H1 (cell line): ENCODE measurements around the gene NAA20. TPM values are rescaled to one million over a fixed set of nuclear protein-coding genes. Genes with fewer than 3 reads are reported as not detected.

Source experiments
- CTCF ChIA-PET: fragments of 300-600 bp; sonication (Branson Sonifier 250); formaldehyde crosslinking; loops from one replicate; lab custom pipeline; 2021; ENCODE audit not compliant: partially characterized antibody; lab: Charles Lee
- POLR2A ChIA-PET: fragments of 300-600 bp; sonication (Branson Sonifier 250); formaldehyde crosslinking; loops from one replicate; lab custom pipeline; 2021; ENCODE audit warnings: inconsistent platforms; ENCODE audit not compliant: partially characterized antibody; lab: Charles Lee
- DNase-seq, 2 experiments: peaks; one replicate each; pipeline versions ENCODE4 v3.0.0 to v3.0.0-alpha.2; 2010 to 2022; ENCODE audit warnings: low spot score in 2 of 2, low read depth in 1 of 2, mixed read lengths in 1 of 2
- FAIRE-seq: peaks from 2 replicates; lab custom pipeline; 2011; peaks lifted over from hg19 to GRCh38; lab: Jason Lieb, UNC
- H2AFZ ChIP-seq: 2 replicates; pipeline ENCODE4 v1.8.1; 2012; ENCODE audit warnings: low read length, inconsistent platforms
- H2AK5ac ChIP-seq: 2 replicates; pipeline ENCODE4 v1.6.1; 2013; ENCODE audit warnings: low read depth, low read length
- H2BK120ac ChIP-seq: replicated peaks from 2 replicates; pipeline ENCODE3; 2013; ENCODE audit warnings: low read depth, low read length, inconsistent platforms
- H2BK12ac ChIP-seq: 2 replicates; pipeline ENCODE4 v1.6.1; 2013; ENCODE audit warnings: low read depth, low read length
- H2BK15ac ChIP-seq: 2 replicates; pipeline ENCODE4 v1.6.1; 2013; ENCODE audit warnings: low read length
- H2BK20ac ChIP-seq: 2 replicates; pipeline ENCODE4 v1.6.1; 2013; ENCODE audit warnings: low read length
- H2BK5ac ChIP-seq: 2 replicates; pipeline ENCODE4 v1.6.1; 2013; ENCODE audit warnings: low read depth, low read length
- H3K14ac ChIP-seq: 2 replicates; pipeline ENCODE4 v1.6.1; 2013; ENCODE audit warnings: inconsistent platforms; ENCODE audit not compliant: insufficient read length
- H3K18ac ChIP-seq: 2 replicates; pipeline ENCODE4 v1.6.1; 2013; ENCODE audit warnings: low read length; ENCODE audit errors: extremely low read depth
- H3K23ac ChIP-seq: 2 replicates; pipeline ENCODE4 v1.6.1; 2013; ENCODE audit warnings: inconsistent platforms; ENCODE audit not compliant: insufficient read length
- H3K23me2 ChIP-seq: 2 replicates; pipeline ENCODE4 v1.6.1; 2013; ENCODE audit warnings: low read depth, low read length
- H3K27ac ChIP-seq: 2 replicates; pipeline ENCODE4 v1.6.1; 2011; ENCODE audit warnings: low read depth, low read length, inconsistent platforms
- H3K27me3 ChIP-seq, 4 experiments: replicated peaks in 1 of 4; 1 replicate in 1 of 4; 2 replicates in 3 of 4; pipeline versions ENCODE4 v1.6.1 to v1.8.1; 2011 to 2013; ENCODE audit warnings: low read length in 3 of 4, mild to moderate bottlenecking in 3 of 4, inconsistent platforms in 2 of 4, mixed read lengths in 2 of 4, moderate library complexity in 1 of 4; ENCODE audit not compliant: control insufficient read depth in 3 of 4, insufficient read depth in 3 of 4; ENCODE audit errors: extremely low read depth in 1 of 4
- H3K36me3 ChIP-seq, 4 experiments: 2 replicates each; pipeline versions ENCODE4 v1.6.1 to v1.8.1; 2011 to 2013; ENCODE audit warnings: mild to moderate bottlenecking in 4 of 4, low read length in 3 of 4, moderate library complexity in 2 of 4, control low read depth in 1 of 4, inconsistent platforms in 1 of 4; ENCODE audit not compliant: insufficient read depth in 4 of 4, control insufficient read depth in 2 of 4
- H3K4ac ChIP-seq: replicated peaks from 2 replicates; pipeline ENCODE3; 2013; ENCODE audit warnings: low read length, low read depth, mixed read lengths, inconsistent platforms; ENCODE audit not compliant: insufficient read length
- H3K4me1 ChIP-seq, 4 experiments: replicated peaks in 1 of 4; 1 replicate in 1 of 4; 2 replicates in 3 of 4; pipeline versions ENCODE4 v1.6.1 to v1.8.1; 2011 to 2013; ENCODE audit warnings: low read length in 3 of 4, inconsistent platforms in 2 of 4, mixed read lengths in 1 of 4; ENCODE audit not compliant: insufficient read depth in 4 of 4, control insufficient read depth in 3 of 4
- H3K4me2 ChIP-seq, 2 experiments: 2 replicates each; pipeline versions ENCODE4 v1.6.1 to v1.8.1; 2011 to 2013; ENCODE audit warnings: low read depth in 2 of 2, low read length in 2 of 2, control low read depth in 1 of 2, inconsistent platforms in 1 of 2, mild to moderate bottlenecking in 1 of 2; ENCODE audit not compliant: insufficient read depth in 1 of 2
- H3K4me3 ChIP-seq, 4 experiments: fragments of 200-600, 300-600 bp in 1 of 4; sonication (generic), shearing (Covaris generic), sonication (Bioruptor Twin) in 1 of 4; 2 replicates each; pipeline versions ENCODE4 v1.5.1 to v1.8.1; 2011 to 2016; ENCODE audit warnings: low read length in 4 of 4, low read depth in 3 of 4, control low read depth in 2 of 4, inconsistent platforms in 2 of 4, mild to moderate bottlenecking in 2 of 4, mixed read lengths in 1 of 4, moderate library complexity in 1 of 4; ENCODE audit not compliant: insufficient read depth in 2 of 4; ENCODE audit errors: extremely low read depth in 1 of 4
- H3K56ac ChIP-seq: replicated peaks from 2 replicates; pipeline ENCODE3; 2013; ENCODE audit warnings: low read depth, mild to moderate bottlenecking, mixed read lengths, low read length, inconsistent platforms; ENCODE audit not compliant: insufficient read length
- H3K79me1 ChIP-seq: 2 replicates; pipeline ENCODE4 v1.6.1; 2013; ENCODE audit warnings: low read depth, low read length, control low read depth
- H3K79me2 ChIP-seq, 2 experiments: 2 replicates each; pipeline versions ENCODE4 v1.6.1 to v1.8.1; 2012 to 2013; ENCODE audit warnings: low read length in 2 of 2, mild to moderate bottlenecking in 2 of 2, inconsistent platforms in 1 of 2; ENCODE audit not compliant: insufficient read depth in 2 of 2, control insufficient read depth in 1 of 2
- H3K9ac ChIP-seq, 4 experiments: replicated peaks in 1 of 4; 1 replicate in 1 of 4; 2 replicates in 3 of 4; pipeline versions ENCODE4 v1.6.1 to v1.8.1; 2011 to 2013; ENCODE audit warnings: low read depth in 3 of 4, low read length in 3 of 4, control low read depth in 2 of 4, mild to moderate bottlenecking in 2 of 4, moderate library complexity in 2 of 4, inconsistent platforms in 1 of 4; ENCODE audit errors: extremely low read depth in 1 of 4
- H3K9me3 ChIP-seq, 2 experiments: 2 replicates each; pipeline versions ENCODE4 v1.6.1 to v1.8.1; 2012 to 2013; ENCODE audit warnings: mild to moderate bottlenecking in 2 of 2, moderate library complexity in 2 of 2, control low read depth in 1 of 2, inconsistent platforms in 1 of 2, low read depth in 1 of 2, low read length in 1 of 2, mixed read lengths in 1 of 2; ENCODE audit not compliant: insufficient read depth in 2 of 2
- H4K20me1 ChIP-seq, 2 experiments: replicated peaks in 1 of 2; 2 replicates each; pipeline versions ENCODE3 to v1.8.1; 2011 to 2013; ENCODE audit warnings: inconsistent platforms in 2 of 2, low read length in 2 of 2, mild to moderate bottlenecking in 1 of 2; ENCODE audit not compliant: insufficient read depth in 2 of 2, control insufficient read depth in 1 of 2
- H4K5ac ChIP-seq: 2 replicates; pipeline ENCODE4 v1.6.1; 2013; ENCODE audit warnings: low read length, low read depth, mixed read lengths, inconsistent platforms; ENCODE audit not compliant: insufficient read length
- H4K8ac ChIP-seq: 2 replicates; pipeline ENCODE4 v1.8.0; 2013; ENCODE audit warnings: mild to moderate bottlenecking, moderate library complexity, low read length, inconsistent platforms; ENCODE audit not compliant: insufficient read depth; ENCODE audit errors: extremely low read depth
- H4K91ac ChIP-seq: replicated peaks from 2 replicates; pipeline ENCODE3; 2013; ENCODE audit warnings: low read length, mixed read lengths, inconsistent platforms; ENCODE audit not compliant: insufficient read length
- CEBPB ChIP-seq: IDR thresholded peaks from 2 replicates; pipeline ENCODE4 v1.6.1; 2012; ENCODE audit warnings: low read depth, low read length
- KDM1A ChIP-seq: fragments of 200-600, 300-600 bp; sonication (generic); IDR thresholded peaks from 2 replicates; pipeline ENCODE4 v1.7.1; 2016; ENCODE audit warnings: mild to moderate bottlenecking, low read length, borderline replicate concordance
- SAP30 ChIP-seq: fragments of 300-600 bp; sonication (generic); IDR thresholded peaks from 2 replicates; pipeline ENCODE4 v1.7.1; 2012; ENCODE audit warnings: low read length, moderate library complexity, mild to moderate bottlenecking, inconsistent platforms; ENCODE audit not compliant: insufficient read depth, insufficient replicate concordance
- WGBS, 2 experiments: shearing (Covaris generic) in 1 of 2; methylation state at CpG; one replicate each; pipeline versions ENCODE4 v1.1.6 to v1.1.7; 2013 to 2015; ENCODE audit warnings: low lambda C conversion rate in 2 of 2, mixed read lengths in 2 of 2, inconsistent platforms in 1 of 2, low coverage in 1 of 2, missing lambda C conversion rate in 1 of 2; ENCODE audit not compliant: insufficient replicate concordance in 2 of 2, insufficient coverage in 1 of 2, insufficient read length in 1 of 2; ENCODE audit errors: extremely low coverage in 1 of 2, missing lambda C conversion rate in 1 of 2; 5-methylcytosine and 5-hydroxymethylcytosine counted together
- polyA plus RNA-seq, 7 experiments: library from polyadenylated mRNA; depleted of rRNA in 3 of 7; stranded (reverse) in 5 of 7; unstranded in 2 of 7; fragments of >200 nt in 5 of 7; fragments of 200-250 nt in 2 of 7; gene quantifications; 1 replicate in 5 of 7; 2 replicates in 1 of 7; 4 replicates in 1 of 7; pipeline versions ENCODE4 v1.2.1 to v1.2.3, GENCODE V29; 2011 to 2013; ENCODE audit warnings: missing spikeins in 2 of 7, mixed read lengths in 2 of 7
- total RNA-seq: library from RNA; stranded (reverse); fragmentation: NEBNext Ultra II Directional; extraction: Animal tissue kit (Norgen Biotek cat#: 25700); gene quantifications from 2 replicates; pipeline ENCODE4 v1.2.1, GENCODE V29; 2021

The NAA20 gene
- total and polyA plus RNA-seq, 2 of the 8 experiments (the other 6 are each of a cell fraction or from before 2014, with no cell fraction given), result 21.9 to 41.1 TPM

DNA sequence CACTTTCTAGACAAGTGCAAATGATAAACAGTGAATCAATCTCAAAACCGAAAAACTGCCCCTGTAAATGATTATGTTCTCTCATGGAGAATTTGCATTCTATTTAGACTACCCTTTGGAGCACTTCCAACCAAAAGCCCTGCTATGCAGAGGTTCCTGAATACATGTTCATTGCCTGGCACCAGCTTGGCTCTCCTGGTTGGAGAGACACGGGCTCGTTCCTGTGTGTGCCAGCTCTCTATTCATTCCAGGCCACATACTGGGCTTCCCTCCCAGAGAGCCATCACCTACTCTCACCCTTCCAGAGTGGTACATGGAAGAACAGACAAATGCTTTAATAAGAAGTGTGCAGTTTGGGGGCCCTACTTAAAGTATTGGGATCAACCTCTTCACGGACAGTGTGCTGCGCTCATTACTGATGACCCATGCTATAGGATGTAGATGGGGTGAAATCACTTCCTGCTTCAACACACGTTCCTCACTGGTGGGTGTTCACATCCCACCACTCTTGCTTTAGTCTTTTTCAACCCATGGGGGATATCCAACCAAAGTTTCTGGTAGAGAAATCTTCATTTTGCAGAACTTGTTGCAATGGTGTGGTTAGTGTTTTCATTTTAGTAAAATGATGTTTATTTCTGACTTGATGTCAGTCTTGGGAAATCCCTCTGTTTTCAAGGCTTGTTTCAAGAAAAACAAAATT lies 38.5 kb upstream of the NAA20 start:
- no peaks in the 10 kb centered on the region for H4K20me1 ChIP-seq
- POLR2A ChIA-PET, result no interaction called here
- peaks cover 0 to 7% (median 0%) of the 10 kb centered on the region in 4 experiments; a peak in 3 of 7 replicates for H3K4me1 ChIP-seq

More for the DNA sequence above, 38.5 kb upstream of the NAA20 start:
- no peak overlapping the region for H3K4me2 ChIP-seq
- no peak overlapping the region for H4K8ac ChIP-seq
- H2BK20ac ChIP-seq, result no peak overlapping the region
- H2BK5ac ChIP-seq, result no peak overlapping the region
- no peak for DNase-seq
- H4K91ac ChIP-seq, result no peak overlapping the region
- no peak overlapping the region for H3K56ac ChIP-seq
- no peak overlapping the region for H2AFZ ChIP-seq
- H3K36me3 ChIP-seq, result no peaks in the 10 kb centered on the region
- no peak for FAIRE-seq
- no peak overlapping the region for H3K23ac ChIP-seq
- H3K14ac ChIP-seq, result no peak overlapping the region
- no peaks in the 10 kb centered on the region for H3K27me3 ChIP-seq
- H3K18ac ChIP-seq, result no peak overlapping the region
- 0 out of 2 replicates have a peak, but pooled peaks cover 4% of the 10 kb centered on the region for H3K23me2 ChIP-seq
- H2AK5ac ChIP-seq, result no peak overlapping the region
- H4K5ac ChIP-seq, result no peak overlapping the region
- no peak overlapping the region for H3K4me3 ChIP-seq
- H3K79me1 ChIP-seq, result no peaks in the 10 kb centered on the region
- TF ChIP-seq SAP30, result no peak
- TF ChIP-seq CEBPB, result no peak
- TF ChIP-seq KDM1A, result no peak
- CTCF ChIA-PET, result interaction anchor here (0.8 to 1.2 kb wide), 2 partner anchors 15 to 193 kb away, joined by 3 read pairs; no protein-coding TSS in a partner anchor
- no peak overlapping the region for H2BK12ac ChIP-seq
- no peaks in the 10 kb centered on the region for H3K79me2 ChIP-seq
- no peak overlapping the region for H3K9ac ChIP-seq
- 82% methylated on average over 6 of the region's 6 CpGs; no CpG with 5 or more reads in 1 of the 2 experiments for WGBS, 2 experiments
- no peak overlapping the region for H2BK120ac ChIP-seq
- no peaks in the 10 kb centered on the region for H3K9me3 ChIP-seq
- no peak overlapping the region for H2BK15ac ChIP-seq
- H3K27ac ChIP-seq, result no peak overlapping the region
- no peak overlapping the region for H3K4ac ChIP-seq
